ENCODE measurements around the gene HDAC5.

The HDAC5 gene

GRCh38 chr17:44070455-44071197 is 52.8 kb downstream of the HDAC5 start, which contains the start of gene G6PC3:
G6PC3 (plus strand) TSS chr17:44070735; CDS start chr17:44070966, 231 bp downstream.
- H3K36me3 ChIP-seq (ENCODE audit: insufficient read depth, insufficient read length, low read length) = peaks cover 29% of the 10 kb centered on the region
- DNase-seq (ENCODE audit: low read depth, low spot score) = peak; percentile 91
- H3K9ac ChIP-seq (ENCODE audit: insufficient read length, low read depth) = peak within 1 kb of the TSS; percentile 94
- TF ChIP-seq ZNF274 (IDR thresholded peaks at IDR 0.05; ENCODE audit: low read depth, low read length) (no peak), SUZ12 (IDR thresholded peaks at IDR 0.05; ENCODE audit: extremely low read depth, insufficient read depth, insufficient read length) (no peak), YY1 (IDR thresholded peaks at IDR 0.05; ENCODE audit: insufficient read depth, insufficient read length) (no peak)
- H3K4me1 ChIP-seq (ENCODE audit: insufficient read depth, insufficient read length) = peaks cover 4% of the 10 kb centered on the region
- peak within 1 kb of the TSS; percentile 87 for H3K4me3 ChIP-seq (ENCODE audit: insufficient read length, low read depth)
- H3K27me3 ChIP-seq (ENCODE audit: insufficient read depth, insufficient read length) = no peaks in the 10 kb centered on the region
- no peaks in the 10 kb centered on the region for H3K9me3 ChIP-seq (ENCODE audit: insufficient read depth, low read length)

DNA sequence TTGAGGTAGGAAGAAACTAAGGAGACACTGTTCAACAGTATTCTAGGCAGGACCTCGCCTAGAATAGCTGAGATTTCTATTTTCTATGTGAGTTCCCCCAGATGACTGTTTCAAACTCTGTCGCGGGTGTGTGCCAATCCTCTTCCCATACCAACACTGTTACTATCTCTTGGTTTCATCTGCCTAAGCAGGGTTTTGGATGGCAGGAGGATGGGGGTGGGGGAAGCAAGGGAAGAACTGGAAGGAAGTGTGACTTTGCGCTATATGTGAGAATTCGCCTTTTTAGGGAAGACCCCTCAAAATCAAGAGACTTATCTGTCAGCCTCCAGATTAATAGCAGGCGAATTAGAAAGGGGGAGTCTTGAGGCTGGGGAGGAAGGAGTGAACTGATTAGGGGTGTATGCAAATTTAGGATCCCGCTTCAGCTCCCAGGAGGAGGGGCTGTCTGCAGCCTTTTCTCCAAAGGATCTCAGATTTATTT is 53.4 kb downstream of the HDAC5 start:
- peak overlapping the region; percentile 76 for H3K9ac ChIP-seq (ENCODE audit: insufficient read length, low read depth)
- H3K36me3 ChIP-seq (ENCODE audit: insufficient read depth, insufficient read length, low read length) = peaks cover 25% of the 10 kb centered on the region
- no peaks in the 10 kb centered on the region for H3K4me1 ChIP-seq (ENCODE audit: insufficient read depth, insufficient read length)
- TF ChIP-seq SUZ12 (IDR thresholded peaks at IDR 0.05; ENCODE audit: extremely low read depth, insufficient read depth, insufficient read length) (no peak), YY1 (IDR thresholded peaks at IDR 0.05; ENCODE audit: insufficient read depth, insufficient read length) (no peak), ZNF274 (IDR thresholded peaks at IDR 0.05; ENCODE audit: low read depth, low read length) (no peak)
- no peaks in the 10 kb centered on the region for H3K9me3 ChIP-seq (ENCODE audit: insufficient read depth, low read length)
- peak overlapping the region; percentile 41 for H3K4me3 ChIP-seq (ENCODE audit: insufficient read length, low read depth)
- DNase-seq (ENCODE audit: low read depth, low spot score) = no peak
- no peaks in the 10 kb centered on the region for H3K27me3 ChIP-seq (ENCODE audit: insufficient read depth, insufficient read length)

DNA sequence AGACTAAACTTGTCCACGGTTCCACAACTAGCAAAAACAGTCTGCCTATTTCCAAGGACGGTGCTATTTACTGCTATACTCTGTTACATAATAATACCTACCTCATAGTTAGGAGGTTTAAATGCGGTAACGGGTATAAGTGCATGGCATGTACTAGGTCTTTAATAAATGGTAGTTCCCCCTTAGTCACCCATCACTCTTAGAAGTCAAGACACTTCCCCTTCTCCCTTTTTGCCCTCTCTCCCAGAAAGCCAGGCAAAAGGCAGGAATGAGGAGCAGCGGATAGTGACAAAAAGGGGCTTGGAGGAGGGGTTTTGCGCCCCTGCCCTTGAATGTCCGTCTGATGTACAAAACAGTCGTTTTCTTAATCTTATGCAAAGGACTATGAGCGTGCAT is 55.9 kb downstream of the HDAC5 start:
- Histone ChIP-seq H3K9ac (ENCODE audit: insufficient read length, low read depth) (no peak overlapping the region), H3K4me1 (ENCODE audit: insufficient read depth, insufficient read length) (peaks cover 4% of the 10 kb centered on the region), H3K36me3 (ENCODE audit: insufficient read depth, insufficient read length, low read length) (peaks cover 24% of the 10 kb centered on the region), H3K9me3 (ENCODE audit: insufficient read depth, low read length) (no peaks in the 10 kb centered on the region), H3K4me3 (ENCODE audit: insufficient read length, low read depth) (no peak overlapping the region), H3K27me3 (ENCODE audit: insufficient read depth, insufficient read length) (no peaks in the 10 kb centered on the region)
- DNase-seq (ENCODE audit: low read depth, low spot score) = no peak
- no peak for TF ChIP-seq SUZ12 (IDR thresholded peaks at IDR 0.05; ENCODE audit: extremely low read depth, insufficient read depth, insufficient read length)
- no peak for TF ChIP-seq YY1 (IDR thresholded peaks at IDR 0.05; ENCODE audit: insufficient read depth, insufficient read length)

DNA sequence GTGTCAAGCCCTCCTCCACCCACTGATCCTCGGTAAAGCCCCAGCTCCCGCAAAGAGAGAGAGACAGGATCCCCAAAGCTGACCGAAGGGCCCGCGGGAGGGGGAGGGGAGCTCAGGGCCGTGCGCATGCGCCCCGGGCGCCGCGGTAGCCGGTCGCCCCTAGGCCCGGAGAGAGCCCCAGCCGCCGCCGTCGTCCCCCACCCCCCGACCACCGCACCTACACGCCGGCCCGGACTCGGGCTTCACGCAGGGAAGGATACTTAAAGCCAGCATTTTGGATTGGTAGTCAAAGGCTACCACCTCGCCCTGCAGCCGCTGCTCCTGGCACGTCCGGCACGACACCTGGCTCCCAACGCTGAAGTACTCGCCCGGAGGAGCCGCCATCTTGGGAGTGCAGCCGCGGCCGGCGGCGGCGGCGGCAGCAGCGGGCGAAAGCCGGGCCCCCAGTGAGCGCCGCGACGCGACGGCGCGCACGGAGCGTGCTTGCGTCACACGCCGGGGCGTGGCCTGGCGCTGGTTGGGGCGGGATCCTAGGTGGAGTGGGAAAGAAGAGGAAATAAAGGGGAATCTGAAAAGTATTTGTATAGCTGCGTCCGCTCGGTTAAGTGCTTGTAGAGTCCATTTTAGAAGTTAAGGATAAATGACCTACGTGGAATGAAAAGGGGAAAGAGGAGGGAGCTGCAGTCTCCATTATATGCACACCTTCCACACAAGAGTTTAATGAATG is 57.1 kb downstream of the HDAC5 start, which contains the start of gene LSM12:
LSM12 (minus strand) TSS at position 468 of the 727 bp plus-strand sequence; CDS start at position 384, 84 bp downstream.
- TF ChIP-seq ZNF274 (IDR thresholded peaks at IDR 0.05; ENCODE audit: low read depth, low read length) (no peak), YY1 (IDR thresholded peaks at IDR 0.05; ENCODE audit: insufficient read depth, insufficient read length) (peak; percentile 70)
- Histone ChIP-seq H3K9ac (ENCODE audit: insufficient read length, low read depth) (peak within 1 kb of the TSS; percentile 92), H3K9me3 (ENCODE audit: insufficient read depth, low read length) (no peaks in the 10 kb centered on the region), H3K4me1 (ENCODE audit: insufficient read depth, insufficient read length) (peaks cover 4% of the 10 kb centered on the region), H3K27me3 (ENCODE audit: insufficient read depth, insufficient read length) (no peaks in the 10 kb centered on the region), H3K4me3 (ENCODE audit: insufficient read length, low read depth) (peak within 1 kb of the TSS; percentile 82), H3K36me3 (ENCODE audit: insufficient read depth, insufficient read length, low read length) (peaks cover 34% of the 10 kb centered on the region)
- DNase-seq (ENCODE audit: low read depth, low spot score) = no peak

GRCh38 chr17:44065668-44066203 is 57.7 kb downstream of the HDAC5 start:
- peaks cover 40% of the 10 kb centered on the region for H3K36me3 ChIP-seq (ENCODE audit: insufficient read depth, insufficient read length, low read length)
- TF ChIP-seq SUZ12 (IDR thresholded peaks at IDR 0.05; ENCODE audit: extremely low read depth, insufficient read depth, insufficient read length) = no peak
- no peak for TF ChIP-seq YY1 (IDR thresholded peaks at IDR 0.05; ENCODE audit: insufficient read depth, insufficient read length)
- TF ChIP-seq ZNF274 (IDR thresholded peaks at IDR 0.05; ENCODE audit: low read depth, low read length) = no peak
- H3K9me3 ChIP-seq (ENCODE audit: insufficient read depth, low read length) = no peaks in the 10 kb centered on the region
- H3K27me3 ChIP-seq (ENCODE audit: insufficient read depth, insufficient read length) = no peaks in the 10 kb centered on the region
- peak overlapping the region; percentile 82 for H3K4me3 ChIP-seq (ENCODE audit: insufficient read length, low read depth)
- DNase-seq (ENCODE audit: low read depth, low spot score) = no peak
- peak overlapping the region; percentile 92 for H3K9ac ChIP-seq (ENCODE audit: insufficient read length, low read depth)
- H3K4me1 ChIP-seq (ENCODE audit: insufficient read depth, insufficient read length) = peaks cover 4% of the 10 kb centered on the region

GRCh38 chr17:44063704-44064639 is 59.5 kb downstream of the HDAC5 start:
- H3K9me3 ChIP-seq (ENCODE audit: insufficient read depth, low read length) = no peaks in the 10 kb centered on the region
- H3K9ac ChIP-seq (ENCODE audit: insufficient read length, low read depth) = peak overlapping the region; percentile 37
- TF ChIP-seq SUZ12 (IDR thresholded peaks at IDR 0.05; ENCODE audit: extremely low read depth, insufficient read depth, insufficient read length) (no peak), YY1 (IDR thresholded peaks at IDR 0.05; ENCODE audit: insufficient read depth, insufficient read length) (no peak), ZNF274 (IDR thresholded peaks at IDR 0.05; ENCODE audit: low read depth, low read length) (no peak)
- peaks cover 55% of the 10 kb centered on the region for H3K36me3 ChIP-seq (ENCODE audit: insufficient read depth, insufficient read length, low read length)
- no peaks in the 10 kb centered on the region for H3K27me3 ChIP-seq (ENCODE audit: insufficient read depth, insufficient read length)
- peaks cover 4% of the 10 kb centered on the region for H3K4me1 ChIP-seq (ENCODE audit: insufficient read depth, insufficient read length)
- no peak for DNase-seq (ENCODE audit: low read depth, low spot score)
- H3K4me3 ChIP-seq (ENCODE audit: insufficient read length, low read depth) = no peak overlapping the region
